Smooth muscle cell (in vitro differentiated cells): ENCODE data around the gene SCMH1. TPM values are rescaled to one million over a fixed set of nuclear protein-coding genes. Genes with fewer than 3 reads are reported as not detected.

Experiments
- DNase-seq: peaks from one replicate; lab custom pipeline; 2025; ENCODE audit not compliant: unreplicated experiment; lab: John Stamatoyannopoulos, UW
- H2AFZ ChIP-seq: fragments of 200-600 bp; sonication (generic); 2 replicates; pipeline ENCODE4 v1.6.0; 2016; ENCODE audit warnings: antibody characterized with exemption, low read depth, mild to moderate bottlenecking
- H3F3A ChIP-seq: fragments of 200-600 bp; sonication (generic); 2 replicates; pipeline ENCODE4 v1.6.0; 2017; ENCODE audit warnings: antibody characterized with exemption, low read depth
- H3K27ac ChIP-seq: fragments of 200-600 bp; sonication (generic); 2 replicates; pipeline ENCODE4 v1.5.1; 2016; ENCODE audit warnings: low read depth, mild to moderate bottlenecking
- H3K27me3 ChIP-seq: fragments of 200-600 bp; sonication (generic); 2 replicates; pipeline ENCODE4 v1.6.1; 2016; ENCODE audit warnings: low read depth, mild to moderate bottlenecking
- H3K36me3 ChIP-seq: fragments of 200-600 bp; sonication (generic); 2 replicates; pipeline ENCODE4 v1.5.1; 2016; ENCODE audit warnings: low read depth
- H3K4me1 ChIP-seq: fragments of 200-600 bp; sonication (generic); 2 replicates; pipeline ENCODE4 v1.5.1; 2016; ENCODE audit warnings: low read depth
- H3K4me2 ChIP-seq: fragments of 200-600 bp; sonication (generic); 2 replicates; pipeline ENCODE4 v1.6.0; 2016; ENCODE audit warnings: mild to moderate bottlenecking
- H3K4me3 ChIP-seq: fragments of 200-600 bp; sonication (generic); 2 replicates; pipeline ENCODE4 v1.5.1; 2016; ENCODE audit warnings: mild to moderate bottlenecking
- H3K79me2 ChIP-seq: fragments of 200-600 bp; sonication (generic); 2 replicates; pipeline ENCODE4 v1.6.0; 2016; ENCODE audit warnings: low read depth, mild to moderate bottlenecking
- H3K9ac ChIP-seq: fragments of 200-600 bp; sonication (generic); 2 replicates; pipeline ENCODE4 v1.6.0; 2016; ENCODE audit warnings: low read depth
- H3K9me3 ChIP-seq: fragments of 200-600 bp; sonication (generic); replicated peaks from 2 replicates; pipeline ENCODE4 v1.5.1; 2016; ENCODE audit warnings: low read depth
- H4K20me1 ChIP-seq: fragments of 200-600 bp; sonication (generic); 2 replicates; pipeline ENCODE4 v1.6.0; 2016; ENCODE audit warnings: low read depth
- WGBS: methylation state at CpG from one replicate; pipeline ENCODE4 v1.1.7; 2016; ENCODE audit warnings: low lambda C conversion rate; 5-methylcytosine and 5-hydroxymethylcytosine counted together
- polyA plus RNA-seq: library from polyadenylated mRNA; unstranded; fragments of >200 nt; fragmentation: Nextera tagmentation; extraction: Ambion mirVana; gene quantifications from 2 replicates; pipeline ENCODE4 v1.2.1, GENCODE V29; 2016
- total RNA-seq: library from RNA; depleted of rRNA; stranded (reverse); fragments of >200 nt; gene quantifications from 2 replicates; pipeline ENCODE4 v1.2.3, GENCODE V29; 2014
- TF ChIP-seq, protein P1 (sequence below): fragments of 200-600 bp; sonication (generic); IDR thresholded peaks from 2 replicates; pipeline ENCODE4 v1.5.1; 2017; ENCODE audit warnings: borderline replicate concordance, mild to moderate bottlenecking, antibody characterized with exemption; ENCODE audit not compliant: insufficient read depth, poor library complexity, severe bottlenecking

SCMH1 gene
- total and polyA plus RNA-seq, 2 experiments from 2014 or later = 24.0 to 46.4 TPM

DNA sequence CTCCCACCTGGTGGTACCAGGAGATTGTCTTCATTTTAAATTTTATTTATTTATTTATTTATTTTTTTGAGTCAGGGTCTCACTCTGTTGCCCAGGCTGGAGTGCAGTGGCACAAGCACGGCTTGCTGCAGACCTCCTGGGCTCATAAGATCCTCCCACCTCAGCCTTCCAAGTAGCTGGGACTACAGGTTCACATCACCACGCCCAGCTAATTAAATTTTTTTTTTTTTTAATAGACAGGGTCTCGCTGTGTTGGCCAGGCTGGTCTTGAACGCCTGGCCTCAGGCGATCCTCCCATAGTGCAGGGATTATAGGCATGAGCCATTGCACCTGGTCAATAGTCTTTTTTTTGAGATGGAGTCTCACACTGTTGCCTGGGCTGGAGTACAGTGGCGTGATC is 229.1 kb downstream of the SCMH1 start:
- Histone ChIP-seq H3K4me2 (no peak overlapping the region), H3K4me1 (no peaks in the 10 kb centered on the region), H3K9me3 (no peaks in the 10 kb centered on the region), H3K79me2 (no peaks in the 10 kb centered on the region), H3F3A (no peaks in the 10 kb centered on the region), H3K9ac (no peak overlapping the region), H3K27me3 (no peaks in the 10 kb centered on the region), H2AFZ (no peak overlapping the region), H4K20me1 (peaks cover 14% of the 10 kb centered on the region), H3K4me3 (no peak overlapping the region), H3K27ac (no peak overlapping the region), H3K36me3 (peaks cover 13% of the 10 kb centered on the region)
- WGBS = 96% methylated on average over 6 of the region's 6 CpGs
- TF ChIP-seq, protein P1, sequence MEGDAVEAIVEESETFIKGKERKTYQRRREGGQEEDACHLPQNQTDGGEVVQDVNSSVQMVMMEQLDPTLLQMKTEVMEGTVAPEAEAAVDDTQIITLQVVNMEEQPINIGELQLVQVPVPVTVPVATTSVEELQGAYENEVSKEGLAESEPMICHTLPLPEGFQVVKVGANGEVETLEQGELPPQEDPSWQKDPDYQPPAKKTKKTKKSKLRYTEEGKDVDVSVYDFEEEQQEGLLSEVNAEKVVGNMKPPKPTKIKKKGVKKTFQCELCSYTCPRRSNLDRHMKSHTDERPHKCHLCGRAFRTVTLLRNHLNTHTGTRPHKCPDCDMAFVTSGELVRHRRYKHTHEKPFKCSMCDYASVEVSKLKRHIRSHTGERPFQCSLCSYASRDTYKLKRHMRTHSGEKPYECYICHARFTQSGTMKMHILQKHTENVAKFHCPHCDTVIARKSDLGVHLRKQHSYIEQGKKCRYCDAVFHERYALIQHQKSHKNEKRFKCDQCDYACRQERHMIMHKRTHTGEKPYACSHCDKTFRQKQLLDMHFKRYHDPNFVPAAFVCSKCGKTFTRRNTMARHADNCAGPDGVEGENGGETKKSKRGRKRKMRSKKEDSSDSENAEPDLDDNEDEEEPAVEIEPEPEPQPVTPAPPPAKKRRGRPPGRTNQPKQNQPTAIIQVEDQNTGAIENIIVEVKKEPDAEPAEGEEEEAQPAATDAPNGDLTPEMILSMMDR = no peak
- DNase-seq = no peak

DNA sequence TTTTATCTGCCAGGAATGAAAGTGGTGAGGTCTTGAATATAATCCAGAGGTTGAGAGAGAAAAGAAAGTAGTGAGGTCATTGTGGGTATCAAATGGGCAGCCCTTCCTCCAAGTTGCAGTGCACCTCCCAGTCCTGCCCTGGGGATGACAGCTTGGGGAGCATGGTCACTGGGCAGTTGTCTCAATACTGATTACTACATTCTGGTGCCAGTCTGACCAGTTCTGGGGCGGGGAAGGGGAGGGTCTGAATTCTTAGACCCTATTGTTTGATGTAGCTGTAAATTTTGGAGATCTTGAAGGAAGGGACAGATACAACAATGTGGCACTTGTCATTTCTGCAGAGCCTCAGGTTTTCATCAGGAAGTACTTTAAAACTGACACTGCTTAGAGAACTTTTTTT is 231.8 kb downstream of the SCMH1 start:
- no peak for DNase-seq
- Histone ChIP-seq H2AFZ (no peak overlapping the region), H3K27ac (no peak overlapping the region), H3K4me1 (no peaks in the 10 kb centered on the region), H4K20me1 (peaks cover 26% of the 10 kb centered on the region), H3K9me3 (no peaks in the 10 kb centered on the region), H3K4me3 (no peak overlapping the region), H3K4me2 (no peak overlapping the region), H3K36me3 (peaks cover 13% of the 10 kb centered on the region), H3K79me2 (no peaks in the 10 kb centered on the region), H3K27me3 (no peaks in the 10 kb centered on the region), H3F3A (no peaks in the 10 kb centered on the region), H3K9ac (no peak overlapping the region)
- TF ChIP-seq, protein P1 = no peak
- 94% methylated on average over 1 of the region's 1 CpG for WGBS

DNA sequence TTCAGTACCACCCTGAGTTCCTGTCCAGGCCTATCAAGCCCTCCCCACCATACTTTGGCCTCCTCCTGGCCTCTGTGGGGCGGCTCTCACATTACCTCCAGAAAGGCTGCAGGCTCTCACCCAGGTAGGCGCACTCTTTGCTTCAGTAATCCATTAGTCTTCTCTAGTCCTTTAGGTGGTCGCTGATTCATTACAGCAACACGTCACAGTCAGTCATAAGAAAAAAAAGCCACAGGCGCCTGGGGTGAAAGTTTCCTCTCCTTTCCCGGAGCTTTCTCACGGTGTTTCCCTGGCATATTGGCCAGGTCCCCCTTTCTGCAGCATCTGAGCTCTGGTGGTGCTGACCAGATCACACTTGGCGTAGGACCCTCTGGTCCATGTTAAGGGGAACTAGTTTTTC is 232.6 kb downstream of the SCMH1 start:
- WGBS = 96% methylated on average over 8 of the region's 8 CpGs

More for the DNA sequence above, 232.6 kb downstream of the SCMH1 start:
- H4K20me1 ChIP-seq = peaks cover 30% of the 10 kb centered on the region
- no peaks in the 10 kb centered on the region for H3F3A ChIP-seq
- TF ChIP-seq, protein P1 = no peak
- no peaks in the 10 kb centered on the region for H3K79me2 ChIP-seq
- H3K9me3 ChIP-seq = no peaks in the 10 kb centered on the region
- H3K4me1 ChIP-seq = no peaks in the 10 kb centered on the region
- H3K4me3 ChIP-seq = no peak overlapping the region
- H3K36me3 ChIP-seq = peaks cover 13% of the 10 kb centered on the region
- no peak overlapping the region for H2AFZ ChIP-seq
- no peaks in the 10 kb centered on the region for H3K27me3 ChIP-seq
- H3K4me2 ChIP-seq = no peak overlapping the region
- no peak overlapping the region for H3K9ac ChIP-seq
- no peak overlapping the region for H3K27ac ChIP-seq
- no peak for DNase-seq
